GM10248 (cell line): ENCODE measurements around the gene UCKL1.

ENCODE experiments used
- CTCF ChIA-PET: fragments of 300-600 bp; sonication (Branson Sonifier 250); formaldehyde crosslinking; extraction: SDS; loops from one replicate; lab custom pipeline; 2021; ENCODE audit warnings: antibody characterized with exemption; lab: Yijun Ruan, JAX
- POLR2A ChIA-PET: fragments of 350-650 bp; sonication (Branson Sonifier 250); formaldehyde crosslinking; extraction: SDS; loops from one replicate; lab custom pipeline; 2020; ENCODE audit warnings: antibody characterized with exemption; lab: Yijun Ruan, JAX
- DNase-seq: peaks from one replicate; pipeline ENCODE4 v3.0.0; 2012; ENCODE audit errors: extremely low spot score
- TF ChIP-seq, protein P1 (sequence below): IDR thresholded peaks from 2 replicates; pipeline ENCODE4 v1.5.1; 2012; ENCODE audit warnings: mild to moderate bottlenecking, low read depth; ENCODE audit errors: extremely low read depth, missing control alignments, control extremely low read depth

UCKL1 gene

DNA sequence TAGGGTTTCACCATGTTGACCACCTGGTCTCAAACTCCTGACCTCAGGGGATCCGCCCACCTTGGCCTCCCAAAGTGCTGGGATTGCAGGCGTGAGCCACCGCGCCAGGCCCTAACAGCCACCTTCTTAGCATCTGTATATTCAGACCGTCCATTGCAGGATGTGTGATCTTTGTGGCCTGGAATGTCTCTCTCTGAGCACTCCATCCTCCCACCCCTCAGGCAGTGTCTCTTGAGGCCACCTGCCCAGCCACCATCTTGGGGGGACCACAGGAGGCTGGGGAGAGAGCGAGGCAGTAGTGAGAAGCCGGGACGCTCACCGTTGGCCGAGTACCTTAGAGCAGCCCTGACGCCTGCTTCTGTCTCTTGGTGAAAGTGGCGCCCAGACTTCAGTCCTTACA, 42.4 kb downstream of the UCKL1 start:
- TF ChIP-seq, protein P1, sequence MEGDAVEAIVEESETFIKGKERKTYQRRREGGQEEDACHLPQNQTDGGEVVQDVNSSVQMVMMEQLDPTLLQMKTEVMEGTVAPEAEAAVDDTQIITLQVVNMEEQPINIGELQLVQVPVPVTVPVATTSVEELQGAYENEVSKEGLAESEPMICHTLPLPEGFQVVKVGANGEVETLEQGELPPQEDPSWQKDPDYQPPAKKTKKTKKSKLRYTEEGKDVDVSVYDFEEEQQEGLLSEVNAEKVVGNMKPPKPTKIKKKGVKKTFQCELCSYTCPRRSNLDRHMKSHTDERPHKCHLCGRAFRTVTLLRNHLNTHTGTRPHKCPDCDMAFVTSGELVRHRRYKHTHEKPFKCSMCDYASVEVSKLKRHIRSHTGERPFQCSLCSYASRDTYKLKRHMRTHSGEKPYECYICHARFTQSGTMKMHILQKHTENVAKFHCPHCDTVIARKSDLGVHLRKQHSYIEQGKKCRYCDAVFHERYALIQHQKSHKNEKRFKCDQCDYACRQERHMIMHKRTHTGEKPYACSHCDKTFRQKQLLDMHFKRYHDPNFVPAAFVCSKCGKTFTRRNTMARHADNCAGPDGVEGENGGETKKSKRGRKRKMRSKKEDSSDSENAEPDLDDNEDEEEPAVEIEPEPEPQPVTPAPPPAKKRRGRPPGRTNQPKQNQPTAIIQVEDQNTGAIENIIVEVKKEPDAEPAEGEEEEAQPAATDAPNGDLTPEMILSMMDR: no peak
- ChIA-PET CTCF (no interaction called here), POLR2A (no interaction called here)

DNA sequence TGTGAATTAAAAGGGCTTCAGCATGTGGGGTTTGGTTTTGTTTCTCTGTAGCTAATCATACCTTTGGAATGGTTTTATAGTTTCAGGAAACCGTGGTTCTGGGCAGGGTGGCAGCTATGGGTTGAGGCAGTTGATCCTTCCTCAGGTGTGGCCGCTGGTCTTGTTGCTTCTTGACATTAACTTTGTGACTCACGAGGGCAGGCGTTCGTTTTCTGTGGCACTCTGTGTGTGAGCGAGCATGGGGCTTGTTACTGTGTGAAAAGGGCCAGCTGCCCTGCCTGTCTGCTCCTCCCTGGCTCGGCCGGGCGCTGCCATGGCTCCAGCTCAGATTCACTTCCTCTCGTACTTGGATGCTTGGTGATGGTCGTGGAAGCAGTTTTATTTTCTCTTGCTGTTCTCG, 45.0 kb downstream of the UCKL1 start:
- POLR2A ChIA-PET: no interaction called here
- no peak for DNase-seq
- CTCF ChIA-PET: interaction anchor here (1.4 to 2.0 kb wide), 2 partner anchors 15 to 46 kb away, joined by 3 to 5 read pairs; partner anchors contain the start of gene TPD52L2
- TF ChIP-seq, protein P1: no peak

More for the DNA sequence above, 42.4 kb downstream of the UCKL1 start:
- DNase-seq: no peak

DNA sequence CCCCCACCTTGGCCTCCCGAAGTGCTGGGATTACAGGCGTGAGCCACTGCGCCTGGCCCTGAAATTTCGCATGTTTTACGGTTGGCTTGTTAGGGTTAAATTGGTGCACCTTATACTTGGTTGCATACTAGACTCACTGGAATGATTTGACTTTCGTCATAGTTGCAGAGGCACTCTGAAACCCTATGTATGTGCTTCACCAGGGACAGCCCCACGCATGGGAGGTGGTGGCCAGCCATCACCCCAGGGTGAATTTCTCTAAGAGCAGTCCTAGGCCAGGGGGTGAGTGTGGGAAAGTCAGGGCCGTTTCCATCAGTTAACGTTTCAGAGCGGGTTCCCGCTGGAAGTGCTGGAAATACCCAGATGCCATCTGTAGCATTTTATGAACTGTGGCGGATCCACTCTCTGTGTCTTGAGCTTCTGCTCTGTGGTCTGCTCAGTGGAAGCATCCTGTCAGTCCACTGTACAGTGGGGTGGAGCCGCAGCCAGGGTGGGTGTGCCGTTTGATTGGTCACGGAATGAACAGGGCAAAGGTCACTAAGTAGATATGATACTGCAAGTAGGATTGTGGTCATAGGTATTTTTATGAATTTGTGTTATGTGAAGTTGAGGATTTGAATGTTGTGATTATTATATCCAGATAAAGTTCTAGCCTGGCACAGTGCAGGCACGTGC, 48.1 kb downstream of the UCKL1 start:
- TF ChIP-seq, protein P1: no peak
- ChIA-PET CTCF (interaction anchor here (0.7 to 2.0 kb wide), 4 partner anchors 10 to 149 kb away, joined by 3 to 7 read pairs (median 3); no protein-coding TSS in a partner anchor), POLR2A (interaction anchor here (1.3 kb wide), 1 partner anchor 12 kb away, joined by 3 read pairs; no protein-coding TSS in a partner anchor)
- DNase-seq: no peak

DNA sequence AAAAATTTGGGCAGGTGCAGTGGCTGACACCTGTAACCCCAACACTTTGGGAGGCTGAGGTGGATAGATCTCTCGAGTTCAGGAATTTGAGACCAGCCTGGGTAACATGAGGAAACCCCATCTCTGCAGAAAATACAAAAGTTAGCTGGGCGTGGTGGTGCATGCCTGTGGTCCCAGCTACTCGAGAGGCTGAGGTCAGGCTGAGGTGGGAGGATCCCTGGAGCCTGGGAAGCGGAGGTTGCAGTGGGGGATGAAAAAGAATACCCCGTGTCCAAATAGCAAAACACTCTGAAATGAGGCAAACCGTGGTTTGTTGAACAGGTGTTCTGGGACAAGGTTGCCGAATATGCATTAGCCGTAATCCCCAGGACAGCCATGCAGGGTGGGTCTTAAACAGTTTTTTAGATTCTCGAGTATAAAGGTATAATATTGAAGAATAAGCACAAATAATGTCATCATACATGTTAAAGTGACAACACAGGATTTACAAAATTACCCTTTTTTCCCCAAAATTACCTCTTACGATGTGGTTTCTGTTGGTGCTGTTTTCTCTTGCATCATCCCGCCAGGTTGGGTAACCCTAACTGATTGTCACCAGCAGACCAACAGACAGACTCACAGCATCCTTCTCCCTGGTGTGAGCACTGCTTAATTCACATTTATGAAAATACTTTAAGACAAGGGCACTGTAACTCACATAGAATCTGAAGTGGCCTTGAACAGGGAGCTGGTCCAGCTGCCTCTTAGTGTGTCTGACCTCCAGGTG, 52.2 kb downstream of the UCKL1 start:
- no peak for DNase-seq
- TF ChIP-seq, protein P1: no peak
- ChIA-PET POLR2A (no interaction called here), CTCF (no interaction called here)

DNA sequence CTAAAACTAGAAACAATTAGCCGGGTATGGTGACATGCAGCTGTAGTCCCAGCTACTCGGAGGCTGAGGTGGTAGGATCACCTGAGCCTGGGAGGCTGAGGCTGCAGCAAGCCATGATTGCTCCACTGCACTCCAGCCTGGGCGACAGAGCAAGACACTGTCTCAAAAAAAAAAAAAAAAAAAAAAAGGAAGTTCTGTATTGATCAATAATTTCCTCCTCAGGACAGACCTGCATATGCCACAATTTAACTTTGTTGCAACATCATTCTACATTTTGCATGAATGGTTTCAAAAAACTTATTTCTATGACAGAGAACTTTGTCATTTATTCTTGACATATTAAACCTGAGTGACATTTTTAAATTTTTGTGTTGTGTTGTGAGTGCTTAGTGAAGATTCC, 55.8 kb downstream of the UCKL1 start:
- POLR2A ChIA-PET: no interaction called here
- DNase-seq: no peak
- TF ChIP-seq, protein P1: no peak
- CTCF ChIA-PET: no interaction called here

DNA sequence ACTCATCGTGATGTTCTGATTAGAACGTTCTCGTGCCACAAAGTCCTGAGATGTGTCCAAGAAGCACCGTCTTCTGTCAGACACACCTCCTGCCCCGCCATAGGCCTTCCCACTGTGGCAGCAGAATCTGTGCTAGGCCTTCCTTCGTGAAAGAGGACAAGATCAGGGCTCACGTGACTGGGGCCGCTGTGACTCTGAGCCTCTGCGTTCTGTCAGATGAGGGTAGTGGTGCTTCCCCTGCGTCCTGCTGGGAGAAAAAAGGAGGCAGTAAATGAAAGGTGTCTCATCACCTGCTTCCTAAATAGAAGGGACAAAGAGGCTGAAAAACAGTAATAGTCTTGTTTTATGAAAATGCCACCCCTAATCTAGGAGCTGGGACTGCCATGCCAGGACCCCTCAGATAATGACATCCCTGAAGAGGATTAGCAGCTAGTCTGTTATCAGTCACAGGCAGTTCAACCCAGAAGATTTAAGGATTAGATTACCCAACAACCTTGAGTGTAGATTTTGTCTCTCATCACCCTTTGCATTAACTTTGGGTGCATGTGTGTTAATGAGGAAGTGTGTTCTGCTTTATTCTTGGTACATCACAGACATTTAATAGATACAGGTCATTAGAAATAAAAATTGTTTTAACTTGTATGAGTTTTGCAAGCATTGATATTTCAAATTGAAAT, 57.2 kb downstream of the UCKL1 start:
- POLR2A ChIA-PET: interaction anchor here (0.7 kb wide), 1 partner anchor 52 kb away, joined by 5 read pairs; no protein-coding TSS in a partner anchor
- TF ChIP-seq, protein P1: no peak
- CTCF ChIA-PET: no interaction called here
- no peak for DNase-seq
